OCI-LY7 (cell line): ENCODE measurements around the gene AIFM2. TPM values are rescaled to one million over a fixed set of nuclear protein-coding genes. Genes with fewer than 3 reads are reported as not detected.

ENCODE experiments used
- BruUV-seq: library from RNA; stranded (reverse); fragments of 400-500 nt; replicated peaks from 2 replicates; lab custom pipeline; 2021; lab: Mats Ljungman, UMichigan
- CTCF ChIA-PET: fragments of 300-600 bp; sonication (Branson Sonifier 250); formaldehyde crosslinking; loops from one replicate; lab custom pipeline; 2022; ENCODE audit warnings: antibody characterized with exemption; ENCODE audit not compliant: unreplicated experiment; lab: Charles Lee
- POLR2A ChIA-PET: fragments of 300-600 bp; sonication (Branson Sonifier 250); formaldehyde crosslinking; loops from one replicate; lab custom pipeline; 2022; ENCODE audit warnings: antibody characterized with exemption; lab: Charles Lee
- DNase-seq: peaks from one replicate; pipeline ENCODE4 v3.0.0-alpha.2; 2015; ENCODE audit warnings: low spot score
- H2AFZ ChIP-seq: fragments of 200-600 bp; sonication (generic), shearing (Covaris generic); 2 replicates; pipeline ENCODE4 v1.6.1; 2014; ENCODE audit warnings: mild to moderate bottlenecking, antibody characterized with exemption, low read length, moderate library complexity
- H3K27ac ChIP-seq: fragments of 200-600 bp; sonication (generic); 2 replicates; pipeline ENCODE4 v1.5.1; 2014; ENCODE audit warnings: mixed run types, low read depth, mild to moderate bottlenecking, moderate library complexity, low read length, inconsistent platforms; ENCODE audit not compliant: poor library complexity, severe bottlenecking
- H3K36me3 ChIP-seq: fragments of 200-600 bp; sonication (generic); 2 replicates; pipeline ENCODE4 v1.6.1; 2014; ENCODE audit warnings: mild to moderate bottlenecking, antibody characterized with exemption, low read length, moderate library complexity, mixed read lengths; ENCODE audit not compliant: insufficient read depth
- H3K4me1 ChIP-seq: fragments of 200-600 bp; sonication (generic); 2 replicates; pipeline ENCODE4 v1.5.1; 2014; ENCODE audit warnings: mild to moderate bottlenecking, low read length; ENCODE audit not compliant: insufficient read depth, poor library complexity, severe bottlenecking
- H3K4me2 ChIP-seq: fragments of 200-600 bp; sonication (generic); 2 replicates; pipeline ENCODE4 v1.6.1; 2014; ENCODE audit warnings: mild to moderate bottlenecking, low read length
- H3K4me3 ChIP-seq: fragments of 200-600 bp; sonication (generic); 2 replicates; pipeline ENCODE4 v1.5.1; 2014; ENCODE audit warnings: mild to moderate bottlenecking, low read depth, low read length; ENCODE audit not compliant: poor library complexity, severe bottlenecking
- H3K79me2 ChIP-seq: fragments of 200-600 bp; sonication (generic); 2 replicates; pipeline ENCODE4 v1.6.1; 2016; ENCODE audit warnings: low read depth, mild to moderate bottlenecking, low read length, moderate library complexity, mixed read lengths; ENCODE audit not compliant: insufficient read depth
- H3K9me2 ChIP-seq: fragments of 200-600 bp; sonication (generic); 2 replicates; pipeline ENCODE4 v1.6.1; 2016; ENCODE audit warnings: mild to moderate bottlenecking, low read length, mixed read lengths; ENCODE audit not compliant: insufficient read depth
- H3K9me3 ChIP-seq: fragments of 200-600 bp; sonication (generic); 2 replicates; pipeline ENCODE4 v1.6.1; 2014; ENCODE audit warnings: mild to moderate bottlenecking, mixed run types, low read length, mixed read lengths
- H4K20me1 ChIP-seq: fragments of 200-600 bp; sonication (generic); 2 replicates; pipeline ENCODE4 v1.6.1; 2014; ENCODE audit warnings: mild to moderate bottlenecking, antibody characterized with exemption, low read length, moderate library complexity, mixed read lengths; ENCODE audit not compliant: insufficient read depth
- CTCF ChIP-seq: fragments of 200-600 bp; sonication (generic); conservative IDR thresholded peaks from 2 replicates; pipeline ENCODE4 v1.5.1; 2014; ENCODE audit warnings: mild to moderate bottlenecking, antibody characterized with exemption, low read length, moderate library complexity, mixed read lengths
- EZH2phosphoT487 ChIP-seq: fragments of 200-600 bp; sonication (generic); IDR thresholded peaks from 2 replicates; pipeline ENCODE4 v1.6.1; 2018; ENCODE audit warnings: low read depth, borderline replicate concordance, mild to moderate bottlenecking, mixed run types, antibody characterized with exemption, low read length, moderate library complexity, mixed read lengths
- intact Hi-C: fragments of 100-400 bp; cut with micrococcal nuclease; formaldehyde crosslinking; loops from one replicate; pipeline ENCODE4 v1.10.0; 2022; ENCODE audit not compliant: unreplicated experiment
- total RNA-seq, 2 experiments: library from RNA; depleted of rRNA in 1 of 2; stranded (reverse); fragments of >200 nt in 1 of 2; shearing (Covaris generic) in 1 of 2; gene quantifications; 2 replicates each; pipeline ENCODE4 v1.2.3, GENCODE V29; 2014 to 2022

Gene AIFM2
- total RNA-seq, 2 experiments from 2014 or later = 1.7 to 2.6 TPM

DNA sequence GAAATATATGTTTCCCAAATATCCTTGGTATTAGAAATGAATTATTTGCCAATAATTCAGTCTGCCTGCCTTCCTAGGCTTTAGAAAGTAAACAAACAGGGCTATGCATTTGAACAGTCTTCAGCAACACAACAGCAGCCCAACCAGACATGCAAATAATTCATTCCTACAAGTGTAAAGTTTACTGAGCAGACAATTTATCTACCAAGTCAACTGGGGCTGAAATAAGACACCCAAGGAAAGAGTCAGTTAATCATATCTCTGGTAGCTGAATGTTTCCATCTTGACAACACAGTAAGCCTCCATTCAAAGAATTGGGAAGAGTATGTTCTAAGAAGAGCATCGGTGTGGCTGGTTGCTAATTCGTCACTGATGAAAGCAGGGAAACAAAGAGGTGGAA, 38.4 kb downstream of the AIFM2 start:
- Histone ChIP-seq H3K9me2 (no peaks in the 10 kb centered on the region), H3K4me3 (no peak overlapping the region), H3K36me3 (no peaks in the 10 kb centered on the region), H3K79me2 (no peaks in the 10 kb centered on the region), H3K9me3 (no peaks in the 10 kb centered on the region), H3K27ac (no peak overlapping the region), H4K20me1 (no peaks in the 10 kb centered on the region), H2AFZ (no peak overlapping the region), H3K4me2 (no peak overlapping the region), H3K4me1 (no peaks in the 10 kb centered on the region)
- TF ChIP-seq CTCF (no peak), EZH2phosphoT487 (no peak)
- no peak for DNase-seq
- ChIA-PET CTCF (no interaction called here), POLR2A (no interaction called here)
- intact Hi-C loops = no loop called here
- no TSS peak for BruUV-seq

- intact Hi-C loops = no loop called here
- TF ChIP-seq CTCF (no peak), EZH2phosphoT487 (no peak)
- H3K4me2 ChIP-seq = no peak overlapping the region
- no peak overlapping the region for H2AFZ ChIP-seq
- POLR2A ChIA-PET = interaction anchor here (0.6 to 1.0 kb wide), 3 partner anchors 20 to 255 kb away, joined by 3 read pairs; no protein-coding TSS in a partner anchor
- H3K9me2 ChIP-seq = no peaks in the 10 kb centered on the region
- CTCF ChIA-PET = no interaction called here
- H3K27ac ChIP-seq = no peak overlapping the region
- no peak for DNase-seq
- H3K9me3 ChIP-seq = no peaks in the 10 kb centered on the region
- no TSS peak for BruUV-seq
- no peaks in the 10 kb centered on the region for H4K20me1 ChIP-seq
- no peaks in the 10 kb centered on the region for H3K36me3 ChIP-seq
- no peaks in the 10 kb centered on the region for H3K79me2 ChIP-seq
- no peaks in the 10 kb centered on the region for H3K4me1 ChIP-seq
- H3K4me3 ChIP-seq = no peak overlapping the region
These were observed 39.2 kb downstream of the AIFM2 start for GRCh38 chr10:70093335-70093944.

DNA sequence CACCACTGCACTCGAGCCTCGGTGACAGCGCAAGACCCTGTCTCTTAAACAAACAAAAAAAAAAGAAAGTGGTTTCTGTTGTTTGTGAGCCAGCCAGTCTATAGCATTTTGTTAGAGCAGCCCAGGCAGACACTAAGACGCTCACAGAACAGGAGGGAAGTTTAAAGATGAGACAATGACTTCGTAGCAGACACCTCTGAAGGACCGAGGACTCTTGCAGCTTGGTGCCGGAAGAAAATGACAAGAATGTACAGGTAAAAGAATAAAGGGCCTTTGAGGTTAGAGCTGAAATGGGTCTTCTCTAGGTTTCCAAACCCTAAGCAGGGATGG, 40.3 kb downstream of the AIFM2 start:
- ChIA-PET CTCF (no interaction called here), POLR2A (interaction anchor here (1.0 kb wide), 1 partner anchor 30 kb away, joined by 3 read pairs; no protein-coding TSS in a partner anchor)
- Histone ChIP-seq H3K9me2 (no peaks in the 10 kb centered on the region), H3K4me1 (no peaks in the 10 kb centered on the region), H4K20me1 (no peaks in the 10 kb centered on the region), H3K4me3 (no peak overlapping the region), H3K79me2 (no peaks in the 10 kb centered on the region), H3K36me3 (no peaks in the 10 kb centered on the region), H2AFZ (no peak overlapping the region), H3K4me2 (no peak overlapping the region), H3K27ac (no peak overlapping the region), H3K9me3 (no peaks in the 10 kb centered on the region)
- intact Hi-C loops = no loop called here
- DNase-seq = no peak
- BruUV-seq = no TSS peak
- no peak for TF ChIP-seq EZH2phosphoT487
- no peak for TF ChIP-seq CTCF
